Uterus (tissue), 4 donors: ENCODE data around the gene C1orf94. TPM values are rescaled to one million over a fixed set of nuclear protein-coding genes. Genes with fewer than 3 reads are reported as not detected.

Experiments used
- DNase-seq, 2 donors: peaks; one replicate each; pipeline ENCODE4 v3.0.0-alpha.2; 2019 to 2020
- H3K27ac ChIP-seq, 2 donors: fragments of 200-600 bp; sonication (generic); 1 replicate in 1 of 2; 2 replicates in 1 of 2; pipeline ENCODE4 v1.5.1; 2016 to 2018
- H3K27me3 ChIP-seq, 2 donors: fragments of 200-600 bp; sonication (generic); one replicate each; pipeline ENCODE4 v1.5.1; 2018 to 2019; ENCODE audit warnings: control low read depth in 1 of 2
- H3K36me3 ChIP-seq, 2 donors: fragments of 200-600 bp; sonication (generic); one replicate each; pipeline ENCODE4 v1.5.1; 2019; ENCODE audit warnings: control low read depth in 1 of 2
- H3K4me1 ChIP-seq, 2 donors: fragments of 200-600 bp; sonication (generic); one replicate each; pipeline ENCODE4 v1.5.1; 2018 to 2019; ENCODE audit warnings: control low read depth in 1 of 2
- H3K4me3 ChIP-seq, 2 donors: fragments of 200-600 bp; sonication (generic); 1 replicate in 1 of 2; 2 replicates in 1 of 2; pipeline ENCODE4 v1.5.1; 2018 to 2019; ENCODE audit warnings: mild to moderate bottlenecking in 1 of 2
- H3K9me3 ChIP-seq, 2 donors: fragments of 200-600 bp; sonication (generic); one replicate each; pipeline ENCODE4 v1.5.1; 2019; ENCODE audit warnings: control low read depth in 1 of 2
- POLR2A ChIP-seq, 2 donors: fragments of 450-650 bp; IDR thresholded peaks; one replicate each; pipeline ENCODE4 v1.6.1; 2016; ENCODE audit warnings: antibody characterized with exemption in 2 of 2, mild to moderate bottlenecking in 1 of 2, moderate library complexity in 1 of 2
- intact Hi-C: fragments of 100-400 bp; cut with DNase I; formaldehyde crosslinking; loops from one replicate; pipeline ENCODE4 v1.15.1; 2023; ENCODE audit warnings: low total_unique reads
- total RNA-seq, 4 donors: library from RNA; depleted of rRNA in 3 of 4; stranded (reverse); fragments of >200 nt in 3 of 4; gene quantifications; one replicate each; pipeline versions ENCODE4 v1.1.0 to v1.2.4, GENCODE V29; 2014 to 2023
- TF ChIP-seq, protein P1 (sequence below), 4 experiments: fragments of 200-600 bp in 2 of 4; fragments of 450-650 bp in 2 of 4; sonication (generic) in 2 of 4; IDR thresholded peaks; one replicate each; pipeline ENCODE4 v1.5.1; 2016 to 2019; ENCODE audit warnings: antibody characterized with exemption in 4 of 4, mild to moderate bottlenecking in 2 of 4, moderate library complexity in 1 of 4
- donor health status: DM: yes; HTN: yes; CAD: no.

The C1orf94 gene
- total RNA-seq, 4 donors from 2014 or later, result not detected

DNA sequence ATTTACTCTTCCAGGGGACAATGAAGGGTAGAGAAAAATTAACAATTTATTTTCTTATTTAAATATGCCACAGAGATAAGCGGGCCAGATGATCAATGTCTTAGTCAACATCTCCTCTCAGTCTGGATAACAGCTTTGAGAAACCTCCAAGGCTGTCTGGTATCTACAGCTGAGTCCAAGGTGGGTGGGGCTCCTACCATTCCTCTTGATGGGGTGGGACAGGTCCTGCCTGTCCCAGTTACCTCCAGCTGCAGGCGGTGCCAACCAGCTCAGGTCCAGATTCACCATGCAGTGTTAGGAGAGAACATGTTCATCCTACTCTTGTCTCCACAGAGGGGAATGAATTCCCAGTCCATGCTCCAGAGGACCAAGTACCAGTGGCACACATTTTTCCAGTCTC, 32.7 kb upstream of the C1orf94 start:
- Histone ChIP-seq H3K27me3 (no peaks in the 10 kb centered on the region), H3K4me3 (no peak overlapping the region), H3K4me1 (no peaks in the 10 kb centered on the region), H3K9me3 (no peaks in the 10 kb centered on the region), H3K36me3 (no peaks in the 10 kb centered on the region), H3K27ac (no peak overlapping the region)
- intact Hi-C loops, result no loop called here
- no peak for DNase-seq
- no peak for TF ChIP-seq POLR2A (IDR thresholded peaks at IDR 0.05)
- TF ChIP-seq, protein P1, sequence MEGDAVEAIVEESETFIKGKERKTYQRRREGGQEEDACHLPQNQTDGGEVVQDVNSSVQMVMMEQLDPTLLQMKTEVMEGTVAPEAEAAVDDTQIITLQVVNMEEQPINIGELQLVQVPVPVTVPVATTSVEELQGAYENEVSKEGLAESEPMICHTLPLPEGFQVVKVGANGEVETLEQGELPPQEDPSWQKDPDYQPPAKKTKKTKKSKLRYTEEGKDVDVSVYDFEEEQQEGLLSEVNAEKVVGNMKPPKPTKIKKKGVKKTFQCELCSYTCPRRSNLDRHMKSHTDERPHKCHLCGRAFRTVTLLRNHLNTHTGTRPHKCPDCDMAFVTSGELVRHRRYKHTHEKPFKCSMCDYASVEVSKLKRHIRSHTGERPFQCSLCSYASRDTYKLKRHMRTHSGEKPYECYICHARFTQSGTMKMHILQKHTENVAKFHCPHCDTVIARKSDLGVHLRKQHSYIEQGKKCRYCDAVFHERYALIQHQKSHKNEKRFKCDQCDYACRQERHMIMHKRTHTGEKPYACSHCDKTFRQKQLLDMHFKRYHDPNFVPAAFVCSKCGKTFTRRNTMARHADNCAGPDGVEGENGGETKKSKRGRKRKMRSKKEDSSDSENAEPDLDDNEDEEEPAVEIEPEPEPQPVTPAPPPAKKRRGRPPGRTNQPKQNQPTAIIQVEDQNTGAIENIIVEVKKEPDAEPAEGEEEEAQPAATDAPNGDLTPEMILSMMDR (IDR thresholded peaks at IDR 0.05), result no peak

GRCh38 chr1:34144766-34145165, 31.9 kb upstream of the C1orf94 start:
- Histone ChIP-seq H3K27ac (no peak overlapping the region), H3K27me3 (no peaks in the 10 kb centered on the region), H3K36me3 (no peaks in the 10 kb centered on the region), H3K4me1 (no peaks in the 10 kb centered on the region), H3K4me3 (no peak overlapping the region), H3K9me3 (no peaks in the 10 kb centered on the region)
- intact Hi-C loops, result no loop called here
- TF ChIP-seq, protein P1 (IDR thresholded peaks at IDR 0.05), result no peak
- no peak for TF ChIP-seq POLR2A (IDR thresholded peaks at IDR 0.05)
- no peak for DNase-seq

- no peaks in the 10 kb centered on the region for H3K9me3 ChIP-seq
- H3K36me3 ChIP-seq, result no peaks in the 10 kb centered on the region
- no peaks in the 10 kb centered on the region for H3K4me1 ChIP-seq
- H3K4me3 ChIP-seq, result no peak overlapping the region
- intact Hi-C loops, result no loop called here
- no peaks in the 10 kb centered on the region for H3K27me3 ChIP-seq
- no peak for DNase-seq
- H3K27ac ChIP-seq, result no peak overlapping the region
- TF ChIP-seq, protein P1 (IDR thresholded peaks at IDR 0.05), result no peak
- TF ChIP-seq POLR2A (IDR thresholded peaks at IDR 0.05), result no peak
Measured at GRCh38 chr1:34147301-34147700, 29.4 kb upstream of the C1orf94 start.

DNA sequence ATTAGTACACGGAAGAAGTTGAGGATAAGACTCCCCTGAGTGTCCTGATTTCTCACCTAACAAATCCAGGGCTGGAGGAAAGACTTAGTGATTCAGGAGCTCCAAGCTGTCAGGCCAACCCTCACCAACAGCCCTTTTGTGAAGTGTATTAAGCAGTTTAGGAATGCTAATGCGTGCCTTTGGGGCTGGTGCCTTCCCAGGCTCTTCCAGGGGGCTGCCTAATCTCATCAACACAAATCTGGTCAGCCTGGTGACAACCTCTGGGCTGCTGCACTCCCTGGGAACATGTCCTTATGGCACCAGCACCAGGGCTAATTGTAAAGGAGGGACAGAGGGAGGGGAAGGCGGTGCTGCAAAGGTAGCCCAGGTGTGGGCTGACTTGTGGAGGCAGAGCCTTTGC, 27.2 kb upstream of the C1orf94 start:
- intact Hi-C loops, result no loop called here
- no peak for TF ChIP-seq POLR2A (IDR thresholded peaks at IDR 0.05)
- TF ChIP-seq, protein P1 (IDR thresholded peaks at IDR 0.05), result no peak

GRCh38 chr1:34153246-34153645, 23.5 kb upstream of the C1orf94 start:
- Histone ChIP-seq H3K27me3 (no peaks in the 10 kb centered on the region), H3K36me3 (no peaks in the 10 kb centered on the region), H3K27ac (no peak overlapping the region), H3K9me3 (no peaks in the 10 kb centered on the region), H3K4me3 (no peak overlapping the region), H3K4me1 (no peaks in the 10 kb centered on the region)
- DNase-seq, result no peak
- intact Hi-C loops, result no loop called here
- TF ChIP-seq, protein P1 (IDR thresholded peaks at IDR 0.05), result no peak
- no peak for TF ChIP-seq POLR2A (IDR thresholded peaks at IDR 0.05)

More for the DNA sequence above, 27.2 kb upstream of the C1orf94 start:
- no peaks in the 10 kb centered on the region for H3K4me1 ChIP-seq
- no peak overlapping the region for H3K27ac ChIP-seq
- H3K36me3 ChIP-seq, result no peaks in the 10 kb centered on the region
- H3K4me3 ChIP-seq, result no peak overlapping the region
- DNase-seq, result no peak
- H3K27me3 ChIP-seq, result no peaks in the 10 kb centered on the region
- H3K9me3 ChIP-seq, result no peaks in the 10 kb centered on the region
